ENCODE data around the gene MTCL1.

Gene MTCL1

DNA sequence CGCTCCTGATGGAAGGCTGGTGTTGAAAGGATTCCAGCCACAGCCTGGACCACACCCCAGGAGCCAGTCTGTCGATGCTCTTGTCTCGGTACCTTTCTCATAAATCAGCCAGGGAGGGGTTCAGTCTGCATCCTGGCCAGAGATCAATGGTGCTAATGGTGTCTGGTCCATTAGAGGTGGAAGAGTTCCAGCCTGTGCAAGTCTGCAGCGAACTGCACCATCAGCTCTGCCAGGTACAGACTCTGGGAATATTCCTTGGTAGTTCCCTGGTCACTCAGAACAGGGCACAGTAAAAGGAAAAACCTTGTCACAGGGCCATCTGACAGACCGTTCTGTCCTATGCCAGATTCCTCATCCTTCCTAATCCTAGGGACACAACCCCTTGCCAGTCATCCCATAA lies 164.3 kb downstream of the MTCL1 start:
- Histone ChIP-seq H3K4me2 (ENCODE audit: insufficient read depth, low read length) (no peak overlapping the region), H3K79me2 (ENCODE audit: insufficient read depth, low read length) (no peaks in the 10 kb centered on the region), H3K9ac (ENCODE audit: low read depth, low read length) (no peak overlapping the region), H3K27ac (ENCODE audit: low read length) (no peak overlapping the region), H3K27me3 (ENCODE audit: insufficient read depth, low read length, poor library complexity) (no peaks in the 10 kb centered on the region), H2AFZ (ENCODE audit: low read depth, low read length) (no peak overlapping the region), H4K20me1 (ENCODE audit: insufficient read depth, low read length) (no peaks in the 10 kb centered on the region), H3K36me3 (ENCODE audit: insufficient read depth, low read length) (no peaks in the 10 kb centered on the region), H3K4me3 (ENCODE audit: low read depth in 1 of 2, low read length in 2 of 2) (no peak overlapping the region), H3K4me1 (ENCODE audit: insufficient read depth, low read length) (no peaks in the 10 kb centered on the region), H3K9me3 (ENCODE audit: insufficient read depth, low read length, severe bottlenecking) (no peaks in the 10 kb centered on the region)
- DNase-seq (no peak), ATAC-seq (ENCODE audit: insufficient read depth, low read depth) (no peak)
- TF ChIP-seq EZH2 (IDR thresholded peaks at IDR 0.05; ENCODE audit: borderline replicate concordance, low read depth, low read length, severe bottlenecking), result no peak

GRCh38 chr18:8870528-8870927 lies 165.2 kb downstream of the MTCL1 start:
- no peak for ATAC-seq (ENCODE audit: insufficient read depth, low read depth)
- Histone ChIP-seq H3K9me3 (ENCODE audit: insufficient read depth, low read length, severe bottlenecking) (no peaks in the 10 kb centered on the region), H3K4me1 (ENCODE audit: insufficient read depth, low read length) (no peaks in the 10 kb centered on the region), H3K4me2 (ENCODE audit: insufficient read depth, low read length) (no peak overlapping the region), H3K27me3 (ENCODE audit: insufficient read depth, low read length, poor library complexity) (no peaks in the 10 kb centered on the region), H2AFZ (ENCODE audit: low read depth, low read length) (no peak overlapping the region), H3K4me3 (ENCODE audit: low read depth in 1 of 2, low read length in 2 of 2) (no peak overlapping the region), H3K9ac (ENCODE audit: low read depth, low read length) (no peak overlapping the region), H3K79me2 (ENCODE audit: insufficient read depth, low read length) (no peaks in the 10 kb centered on the region), H3K36me3 (ENCODE audit: insufficient read depth, low read length) (no peaks in the 10 kb centered on the region), H4K20me1 (ENCODE audit: insufficient read depth, low read length) (no peaks in the 10 kb centered on the region), H3K27ac (ENCODE audit: low read length) (no peak overlapping the region)
- TF ChIP-seq, protein P1, sequence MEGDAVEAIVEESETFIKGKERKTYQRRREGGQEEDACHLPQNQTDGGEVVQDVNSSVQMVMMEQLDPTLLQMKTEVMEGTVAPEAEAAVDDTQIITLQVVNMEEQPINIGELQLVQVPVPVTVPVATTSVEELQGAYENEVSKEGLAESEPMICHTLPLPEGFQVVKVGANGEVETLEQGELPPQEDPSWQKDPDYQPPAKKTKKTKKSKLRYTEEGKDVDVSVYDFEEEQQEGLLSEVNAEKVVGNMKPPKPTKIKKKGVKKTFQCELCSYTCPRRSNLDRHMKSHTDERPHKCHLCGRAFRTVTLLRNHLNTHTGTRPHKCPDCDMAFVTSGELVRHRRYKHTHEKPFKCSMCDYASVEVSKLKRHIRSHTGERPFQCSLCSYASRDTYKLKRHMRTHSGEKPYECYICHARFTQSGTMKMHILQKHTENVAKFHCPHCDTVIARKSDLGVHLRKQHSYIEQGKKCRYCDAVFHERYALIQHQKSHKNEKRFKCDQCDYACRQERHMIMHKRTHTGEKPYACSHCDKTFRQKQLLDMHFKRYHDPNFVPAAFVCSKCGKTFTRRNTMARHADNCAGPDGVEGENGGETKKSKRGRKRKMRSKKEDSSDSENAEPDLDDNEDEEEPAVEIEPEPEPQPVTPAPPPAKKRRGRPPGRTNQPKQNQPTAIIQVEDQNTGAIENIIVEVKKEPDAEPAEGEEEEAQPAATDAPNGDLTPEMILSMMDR (IDR thresholded peaks at IDR 0.05; ENCODE audit: borderline replicate concordance, extremely low read depth, low read length, poor library complexity, severe bottlenecking), result no peak
- TF ChIP-seq EZH2 (IDR thresholded peaks at IDR 0.05; ENCODE audit: borderline replicate concordance, low read depth, low read length, severe bottlenecking), result no peak
- DNase-seq, result no peak

DNA sequence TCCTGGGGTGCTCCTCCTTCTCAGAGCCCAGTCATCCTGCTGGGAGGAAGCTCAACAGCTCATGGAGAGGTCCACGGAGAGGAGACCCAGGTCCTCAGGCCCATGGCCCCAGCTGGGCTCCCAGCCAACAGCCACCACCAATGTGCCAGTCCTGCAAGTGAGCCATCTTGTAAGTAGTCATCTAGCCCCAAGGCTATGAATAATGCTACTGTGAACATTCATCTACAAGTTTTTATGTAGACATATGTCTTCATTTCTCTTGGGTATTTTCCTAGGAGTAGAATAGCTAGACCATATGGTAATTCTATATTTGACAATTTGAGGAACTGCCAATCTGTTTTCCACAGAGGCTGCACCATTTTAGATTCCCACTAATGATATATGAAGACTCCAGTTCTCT lies 166.1 kb downstream of the MTCL1 start:
- DNase-seq (no peak), ATAC-seq (ENCODE audit: insufficient read depth, low read depth) (no peak)
- Histone ChIP-seq H3K27ac (ENCODE audit: low read length) (no peak overlapping the region), H3K4me1 (ENCODE audit: insufficient read depth, low read length) (no peaks in the 10 kb centered on the region), H3K36me3 (ENCODE audit: insufficient read depth, low read length) (no peaks in the 10 kb centered on the region), H3K79me2 (ENCODE audit: insufficient read depth, low read length) (no peaks in the 10 kb centered on the region), H4K20me1 (ENCODE audit: insufficient read depth, low read length) (no peaks in the 10 kb centered on the region), H3K27me3 (ENCODE audit: insufficient read depth, low read length, poor library complexity) (no peaks in the 10 kb centered on the region), H3K4me3 (ENCODE audit: low read depth in 1 of 2, low read length in 2 of 2) (no peak overlapping the region), H3K9me3 (ENCODE audit: insufficient read depth, low read length, severe bottlenecking) (no peaks in the 10 kb centered on the region), H2AFZ (ENCODE audit: low read depth, low read length) (no peak overlapping the region), H3K9ac (ENCODE audit: low read depth, low read length) (no peak overlapping the region), H3K4me2 (ENCODE audit: insufficient read depth, low read length) (no peak overlapping the region)
- no peak for TF ChIP-seq EZH2 (IDR thresholded peaks at IDR 0.05; ENCODE audit: borderline replicate concordance, low read depth, low read length, severe bottlenecking)
- TF ChIP-seq, protein P1 (IDR thresholded peaks at IDR 0.05; ENCODE audit: borderline replicate concordance, extremely low read depth, low read length, poor library complexity, severe bottlenecking), result no peak

DNA sequence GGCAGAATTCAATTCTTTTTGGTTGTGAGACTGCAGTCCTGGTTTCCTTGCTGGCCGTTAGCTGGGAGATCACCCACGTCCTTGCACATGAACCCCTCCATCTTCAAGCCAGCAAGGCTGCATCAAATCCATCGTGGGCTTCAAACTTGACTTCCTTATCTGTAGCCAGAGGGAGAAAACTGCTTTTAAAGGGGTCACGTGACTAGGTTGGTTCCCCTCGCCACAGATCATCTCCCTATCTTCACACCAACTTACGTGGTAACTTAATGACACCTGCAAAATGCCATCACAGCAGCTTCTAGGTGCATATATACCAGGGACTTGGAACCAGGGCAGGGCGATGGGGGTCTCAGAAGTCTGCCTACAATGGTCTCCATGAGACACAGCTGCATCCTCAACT lies 169.5 kb downstream of the MTCL1 start:
- H4K20me1 ChIP-seq (ENCODE audit: insufficient read depth, low read length), result no peaks in the 10 kb centered on the region
- H3K79me2 ChIP-seq (ENCODE audit: insufficient read depth, low read length), result no peaks in the 10 kb centered on the region
- ATAC-seq (ENCODE audit: insufficient read depth, low read depth) (no peak; the same call in 2 of the 3 replicates), DNase-seq (no peak)
- no peak overlapping the region for H3K4me2 ChIP-seq (ENCODE audit: insufficient read depth, low read length)
- no peak overlapping the region for H3K9ac ChIP-seq (ENCODE audit: low read depth, low read length)
- H3K27ac ChIP-seq (ENCODE audit: low read length), result no peak overlapping the region
- H2AFZ ChIP-seq (ENCODE audit: low read depth, low read length), result no peak overlapping the region
- TF ChIP-seq EZH2 (IDR thresholded peaks at IDR 0.05; ENCODE audit: borderline replicate concordance, low read depth, low read length, severe bottlenecking), result no peak
- TF ChIP-seq, protein P1 (IDR thresholded peaks at IDR 0.05; ENCODE audit: borderline replicate concordance, extremely low read depth, low read length, poor library complexity, severe bottlenecking), result no peak
- no peaks in the 10 kb centered on the region for H3K36me3 ChIP-seq (ENCODE audit: insufficient read depth, low read length)
- no peaks in the 10 kb centered on the region for H3K27me3 ChIP-seq (ENCODE audit: insufficient read depth, low read length, poor library complexity)
- H3K9me3 ChIP-seq (ENCODE audit: insufficient read depth, low read length, severe bottlenecking), result no peaks in the 10 kb centered on the region
- no peak overlapping the region for H3K4me3 ChIP-seq (ENCODE audit: low read depth in 1 of 2, low read length in 2 of 2)
- no peaks in the 10 kb centered on the region for H3K4me1 ChIP-seq (ENCODE audit: insufficient read depth, low read length)
